Esophagus squamous epithelium (tissue), 4 donors: Measurements from ENCODE around the gene COL4A1.

ENCODE experiments used
- POLR2A ChIP-seq, 4 donors: fragments of 450-650 bp; IDR thresholded peaks; one replicate each; pipeline ENCODE4 v1.6.1; 2017; ENCODE audit warnings: antibody characterized with exemption in 4 of 4, mild to moderate bottlenecking in 4 of 4, moderate library complexity in 3 of 4
- TF ChIP-seq, protein P1 (sequence below), 6 experiments: fragments of 450-650 bp in 4 of 6; fragments of 200-600 bp in 2 of 6; sonication (generic) in 2 of 6; IDR thresholded peaks; one replicate each; pipeline ENCODE4 v1.5.1; 2016 to 2019; ENCODE audit warnings: antibody characterized with exemption in 6 of 6, mild to moderate bottlenecking in 4 of 6, moderate library complexity in 4 of 6

DNA sequence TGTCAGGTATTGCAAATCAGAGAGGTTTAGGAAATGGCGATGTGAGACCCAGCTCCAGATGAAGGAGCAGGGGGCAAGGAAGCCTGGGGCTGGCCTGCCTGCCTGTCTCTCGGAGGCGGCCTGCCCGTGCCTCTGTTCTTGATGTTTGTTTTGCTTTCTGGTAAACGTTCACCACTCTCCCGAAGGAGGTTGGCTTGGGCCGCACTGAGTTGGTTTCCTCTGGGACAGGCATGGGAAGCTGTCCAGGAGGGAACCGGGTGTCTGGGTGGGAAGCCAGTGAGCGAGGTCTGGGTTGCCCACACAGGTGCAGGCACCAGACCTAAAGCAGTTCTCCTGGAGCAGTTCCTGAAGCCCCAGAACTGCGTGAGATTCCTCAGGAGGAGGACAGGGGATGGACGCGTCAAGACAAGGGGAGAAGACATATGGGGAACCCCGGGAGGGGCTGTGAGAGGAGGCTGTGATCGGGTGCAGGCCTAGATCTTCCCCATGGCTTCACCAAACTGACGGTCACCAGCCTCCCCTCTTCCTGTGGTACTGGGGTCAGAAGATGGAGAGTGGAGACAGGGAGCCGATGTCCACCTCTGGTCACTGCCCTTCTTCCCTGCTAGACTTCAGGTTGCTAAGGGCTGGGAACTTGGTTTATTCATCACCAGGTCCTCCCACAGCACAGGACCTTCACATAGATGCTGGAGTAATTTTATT is 15.3 kb upstream of the COL4A1 start:
- TF ChIP-seq, protein P1, sequence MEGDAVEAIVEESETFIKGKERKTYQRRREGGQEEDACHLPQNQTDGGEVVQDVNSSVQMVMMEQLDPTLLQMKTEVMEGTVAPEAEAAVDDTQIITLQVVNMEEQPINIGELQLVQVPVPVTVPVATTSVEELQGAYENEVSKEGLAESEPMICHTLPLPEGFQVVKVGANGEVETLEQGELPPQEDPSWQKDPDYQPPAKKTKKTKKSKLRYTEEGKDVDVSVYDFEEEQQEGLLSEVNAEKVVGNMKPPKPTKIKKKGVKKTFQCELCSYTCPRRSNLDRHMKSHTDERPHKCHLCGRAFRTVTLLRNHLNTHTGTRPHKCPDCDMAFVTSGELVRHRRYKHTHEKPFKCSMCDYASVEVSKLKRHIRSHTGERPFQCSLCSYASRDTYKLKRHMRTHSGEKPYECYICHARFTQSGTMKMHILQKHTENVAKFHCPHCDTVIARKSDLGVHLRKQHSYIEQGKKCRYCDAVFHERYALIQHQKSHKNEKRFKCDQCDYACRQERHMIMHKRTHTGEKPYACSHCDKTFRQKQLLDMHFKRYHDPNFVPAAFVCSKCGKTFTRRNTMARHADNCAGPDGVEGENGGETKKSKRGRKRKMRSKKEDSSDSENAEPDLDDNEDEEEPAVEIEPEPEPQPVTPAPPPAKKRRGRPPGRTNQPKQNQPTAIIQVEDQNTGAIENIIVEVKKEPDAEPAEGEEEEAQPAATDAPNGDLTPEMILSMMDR (IDR thresholded peaks at IDR 0.05) = no peak
- no peak for TF ChIP-seq POLR2A (IDR thresholded peaks at IDR 0.05)
